ENCODE data around the gene TSPAN18. TPM values are rescaled to one million over a fixed set of nuclear protein-coding genes. Genes with fewer than 3 reads are reported as not detected.

Gene TSPAN18
- total RNA-seq, 1 donor from 2014 or later: 31.7 TPM

GRCh38 chr11:44742508-44743246, 15.9 kb downstream of the TSPAN18 start:
- H2AFZ ChIP-seq (ENCODE audit: low read depth, low read length): no peak overlapping the region
- no peak overlapping the region for H3K4me3 ChIP-seq (ENCODE audit: insufficient read depth, low read depth, low read length)
- no peaks in the 10 kb centered on the region for H4K20me1 ChIP-seq (ENCODE audit: insufficient read depth, low read length)
- H3K4me3 Mint-ChIP-seq (ENCODE audit: unreplicated experiment): no peak overlapping the region
- H3K9ac ChIP-seq (ENCODE audit: low read length): no peak overlapping the region
- no peak overlapping the region for H3K27ac Mint-ChIP-seq (ENCODE audit: unreplicated experiment)
- TF ChIP-seq EZH2 (IDR thresholded peaks at IDR 0.05; ENCODE audit: insufficient read depth, low read length) (no peak), CTCF (IDR thresholded peaks at IDR 0.05; ENCODE audit: insufficient read depth, low read depth, low read length) (no peak)
- H3K9me3 ChIP-seq (ENCODE audit: insufficient read depth, low read depth, low read length): no peaks in the 10 kb centered on the region
- no peaks in the 10 kb centered on the region for H3K36me3 ChIP-seq (ENCODE audit: insufficient read depth, low read length)
- H3K4me1 ChIP-seq (ENCODE audit: insufficient read depth, low read length): no peaks in the 10 kb centered on the region
- H3K36me3 Mint-ChIP-seq (ENCODE audit: low read depth, unreplicated experiment): peaks cover 9% of the 10 kb centered on the region
- peaks cover 44% of the 10 kb centered on the region for H3K27me3 Mint-ChIP-seq (ENCODE audit: low read depth, unreplicated experiment)
- H3K27ac ChIP-seq (ENCODE audit: low read depth, low read length): no peak overlapping the region
- no peaks in the 10 kb centered on the region for H3K9me3 Mint-ChIP-seq (ENCODE audit: unreplicated experiment)
- no peaks in the 10 kb centered on the region for H3K79me2 ChIP-seq (ENCODE audit: insufficient read depth, low read length)
- no peak overlapping the region for H3K4me2 ChIP-seq (ENCODE audit: low read length)
- no peak for DNase-seq (ENCODE audit: low read depth)
- no peaks in the 10 kb centered on the region for H3K4me1 Mint-ChIP-seq (ENCODE audit: low read depth, unreplicated experiment)
- no peak for FAIRE-seq
- peaks cover 28% of the 10 kb centered on the region for H3K27me3 ChIP-seq (ENCODE audit: insufficient read depth, low read length)

- H3K27ac Mint-ChIP-seq (ENCODE audit: unreplicated experiment): no peak overlapping the region
- no peak overlapping the region for H3K4me3 Mint-ChIP-seq (ENCODE audit: unreplicated experiment)
- no peak for DNase-seq (ENCODE audit: low read depth)
- Histone ChIP-seq H3K27ac (ENCODE audit: low read depth, low read length) (no peak overlapping the region), H3K9ac (ENCODE audit: low read length) (no peak overlapping the region), H3K4me3 (ENCODE audit: insufficient read depth, low read depth, low read length) (no peak overlapping the region), H3K36me3 (ENCODE audit: insufficient read depth, low read length) (no peaks in the 10 kb centered on the region), H3K4me1 (ENCODE audit: insufficient read depth, low read length) (no peaks in the 10 kb centered on the region), H3K27me3 (ENCODE audit: insufficient read depth, low read length) (peaks cover 27% of the 10 kb centered on the region), H4K20me1 (ENCODE audit: insufficient read depth, low read length) (no peaks in the 10 kb centered on the region), H2AFZ (ENCODE audit: low read depth, low read length) (no peak overlapping the region), H3K4me2 (ENCODE audit: low read length) (no peak overlapping the region), H3K79me2 (ENCODE audit: insufficient read depth, low read length) (no peaks in the 10 kb centered on the region), H3K9me3 (ENCODE audit: insufficient read depth, low read depth, low read length) (no peaks in the 10 kb centered on the region)
- H3K27me3 Mint-ChIP-seq (ENCODE audit: low read depth, unreplicated experiment): peaks cover 44% of the 10 kb centered on the region
- H3K4me1 Mint-ChIP-seq (ENCODE audit: low read depth, unreplicated experiment): no peaks in the 10 kb centered on the region
- no peaks in the 10 kb centered on the region for H3K9me3 Mint-ChIP-seq (ENCODE audit: unreplicated experiment)
- H3K36me3 Mint-ChIP-seq (ENCODE audit: low read depth, unreplicated experiment): peaks cover 9% of the 10 kb centered on the region
- TF ChIP-seq EZH2 (IDR thresholded peaks at IDR 0.05; ENCODE audit: insufficient read depth, low read length) (no peak), CTCF (IDR thresholded peaks at IDR 0.05; ENCODE audit: insufficient read depth, low read depth, low read length) (no peak)
- FAIRE-seq: no peak
Observed at GRCh38 chr11:44743326-44743725, 16.6 kb downstream of the TSPAN18 start.

- no peaks in the 10 kb centered on the region for H4K20me1 ChIP-seq (ENCODE audit: insufficient read depth, low read length)
- no peaks in the 10 kb centered on the region for H3K4me1 Mint-ChIP-seq (ENCODE audit: low read depth, unreplicated experiment)
- peaks cover 22% of the 10 kb centered on the region for H3K27me3 ChIP-seq (ENCODE audit: insufficient read depth, low read length)
- H3K79me2 ChIP-seq (ENCODE audit: insufficient read depth, low read length): no peaks in the 10 kb centered on the region
- TF ChIP-seq EZH2 (IDR thresholded peaks at IDR 0.05; ENCODE audit: insufficient read depth, low read length) (no peak), CTCF (IDR thresholded peaks at IDR 0.05; ENCODE audit: insufficient read depth, low read depth, low read length) (no peak)
- no peaks in the 10 kb centered on the region for H3K36me3 ChIP-seq (ENCODE audit: insufficient read depth, low read length)
- no peak overlapping the region for H3K27ac Mint-ChIP-seq (ENCODE audit: unreplicated experiment)
- peaks cover 45% of the 10 kb centered on the region for H3K27me3 Mint-ChIP-seq (ENCODE audit: low read depth, unreplicated experiment)
- FAIRE-seq (no peak), DNase-seq (ENCODE audit: low read depth) (no peak)
- H3K36me3 Mint-ChIP-seq (ENCODE audit: low read depth, unreplicated experiment): peaks cover 6% of the 10 kb centered on the region
- no peaks in the 10 kb centered on the region for H3K9me3 Mint-ChIP-seq (ENCODE audit: unreplicated experiment)
- H3K4me1 ChIP-seq (ENCODE audit: insufficient read depth, low read length): no peaks in the 10 kb centered on the region
- H3K9me3 ChIP-seq (ENCODE audit: insufficient read depth, low read depth, low read length): no peaks in the 10 kb centered on the region
- no peak overlapping the region for H3K4me3 ChIP-seq (ENCODE audit: insufficient read depth, low read depth, low read length)
- H2AFZ ChIP-seq (ENCODE audit: low read depth, low read length): no peak overlapping the region
- no peak overlapping the region for H3K4me3 Mint-ChIP-seq (ENCODE audit: unreplicated experiment)
- no peak overlapping the region for H3K27ac ChIP-seq (ENCODE audit: low read depth, low read length)
- H3K4me2 ChIP-seq (ENCODE audit: low read length): no peak overlapping the region
- H3K9ac ChIP-seq (ENCODE audit: low read length): no peak overlapping the region
Observed at GRCh38 chr11:44743959-44744557, 17.3 kb downstream of the TSPAN18 start.
